Ovary (tissue), 9 donors: ENCODE measurements around the gene C6orf132. TPM values are rescaled to one million over a fixed set of nuclear protein-coding genes. Genes with fewer than 3 reads are reported as not detected.

Source experiments
- DNase-seq, 5 donors: peaks; one replicate each; pipeline ENCODE4 v3.0.0-alpha.2; 2019 to 2020
- H3K27ac ChIP-seq, 2 donors: fragments of 200-600 bp; one replicate each; pipeline versions ENCODE4 v1.5.1 to v1.8.0; 2019 to 2022
- H3K27me3 ChIP-seq: fragments of 200-600 bp; one replicate; pipeline ENCODE4 v1.8.0; 2022
- H3K36me3 ChIP-seq: fragments of 200-600 bp; sonication (generic); one replicate; pipeline ENCODE4 v1.5.1; 2019
- H3K4me1 ChIP-seq: one replicate; pipeline ENCODE4 v1.8.1; 2013; ENCODE audit warnings: mild to moderate bottlenecking, moderate library complexity; ENCODE audit not compliant: insufficient read depth
- H3K4me3 ChIP-seq: fragments of 200-600 bp; sonication (generic); one replicate; pipeline ENCODE4 v1.5.1; 2017
- H3K9me3 ChIP-seq, 2 donors: fragments of 200-600 bp in 1 of 2; sonication (generic) in 1 of 2; one replicate each; pipeline versions ENCODE4 v1.5.1 to v1.8.1; 2013 to 2019; ENCODE audit warnings: mild to moderate bottlenecking in 1 of 2, moderate library complexity in 1 of 2
- EP300 ChIP-seq: sonication (generic); formaldehyde crosslinking; IDR thresholded peaks from one replicate; pipeline ENCODE4 v1.6.1; 2017; ENCODE audit warnings: antibody characterized with exemption
- POLR2A ChIP-seq: fragments of 450-650 bp; IDR thresholded peaks from one replicate; pipeline ENCODE4 v1.6.1; 2017; ENCODE audit warnings: antibody characterized with exemption, mild to moderate bottlenecking, moderate library complexity
- WGBS, 3 donors: extraction: QIAGEN DNeasy Blood & Tissue Kit in 1 of 3; methylation state at CpG; one replicate each; pipeline versions ENCODE4 v1.1.5 to v1.1.7; 2013 to 2017; 5-methylcytosine and 5-hydroxymethylcytosine counted together
- intact Hi-C, 4 donors: fragments of 100-400 bp; cut with DNase I; formaldehyde crosslinking; loops; one replicate each; pipeline versions ENCODE4 v1.11.0 to v1.15.1; 2022 to 2023
- polyA plus RNA-seq, 2 donors: library from polyadenylated mRNA; stranded (reverse); fragments of 200-250 nt in 1 of 2; fragments of 350-450 nt in 1 of 2; fragmentation: Illumina TruSeq in 1 of 2; extraction: RNeasy Lipid Tissue Mini Kit (QIAGEN cat#74804) in 1 of 2; gene quantifications; one replicate each; pipeline ENCODE4 v1.2.3, GENCODE V29; 2013 to 2014
- total RNA-seq, 7 donors: library from RNA; depleted of rRNA in 2 of 7; stranded (reverse); fragments of >200 nt in 2 of 7; fragmentation: NEBNext Ultra II Directional in 3 of 7; extraction: Animal tissue kit (Norgen Biotek cat#: 25700) in 3 of 7; gene quantifications; one replicate each; pipeline versions ENCODE4 v1.1.0 to v1.2.4, GENCODE V29; 2016 to 2023
- TF ChIP-seq, protein P1 (sequence below), 3 donors: fragments of 450-650 bp in 2 of 3; fragments of 200-600 bp in 1 of 3; IDR thresholded peaks; one replicate each; pipeline versions ENCODE4 v1.5.1 to v1.8.0; 2016 to 2022; ENCODE audit warnings: antibody characterized with exemption in 3 of 3, mild to moderate bottlenecking in 1 of 3
- donor health status: DM: no; HTN: no; CAD: no; lungs with moderate emphysema.
- donor health status: DM: no; HTN: no; CAD: no.
- donor health status: Bipolar disorder and iron deficiency.
- donor health status: DM: yes; HTN: yes; CAD: no.
- donor health status: DM: no; HTN: no; CAD: no.
- donor health status: DM: yes; HTN: yes; CAD: no.

C6orf132 gene
- total and polyA plus RNA-seq, 9 donors: 0.05 to 14.1 (median 1.1) TPM

DNA sequence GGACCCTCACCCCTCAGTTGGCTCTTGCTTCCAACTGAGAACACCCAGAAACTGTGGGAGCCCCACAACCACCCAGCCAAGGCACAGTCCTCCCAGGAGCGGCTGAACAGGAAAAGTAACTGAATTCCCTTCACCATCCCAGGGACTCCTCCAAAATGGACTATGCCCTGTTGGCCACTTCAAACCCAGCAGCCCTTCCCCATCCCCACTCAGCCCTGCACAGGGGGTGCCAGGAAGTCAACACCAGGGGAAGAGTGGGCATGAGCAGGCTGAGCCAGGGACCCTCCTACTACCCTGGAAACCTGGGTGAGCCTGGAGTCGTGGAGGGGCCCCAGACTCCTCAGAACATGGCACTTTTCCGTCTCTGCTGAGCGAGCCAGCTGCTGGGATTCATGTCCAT is 42.1 kb upstream of the C6orf132 start:
- Histone ChIP-seq H3K4me3 (no peak overlapping the region), H3K36me3 (no peaks in the 10 kb centered on the region), H3K9me3 (no peaks in the 10 kb centered on the region), H3K27ac (no peak overlapping the region), H3K4me1 (no peaks in the 10 kb centered on the region), H3K27me3 (no peaks in the 10 kb centered on the region)
- intact Hi-C loops: loop anchor here in 1 of 4 donors (5.0 kb wide), 1 partner anchor 1283 kb away; no protein-coding TSS in a partner anchor
- no peak for TF ChIP-seq POLR2A
- no peak for TF ChIP-seq EP300
- TF ChIP-seq, protein P1, sequence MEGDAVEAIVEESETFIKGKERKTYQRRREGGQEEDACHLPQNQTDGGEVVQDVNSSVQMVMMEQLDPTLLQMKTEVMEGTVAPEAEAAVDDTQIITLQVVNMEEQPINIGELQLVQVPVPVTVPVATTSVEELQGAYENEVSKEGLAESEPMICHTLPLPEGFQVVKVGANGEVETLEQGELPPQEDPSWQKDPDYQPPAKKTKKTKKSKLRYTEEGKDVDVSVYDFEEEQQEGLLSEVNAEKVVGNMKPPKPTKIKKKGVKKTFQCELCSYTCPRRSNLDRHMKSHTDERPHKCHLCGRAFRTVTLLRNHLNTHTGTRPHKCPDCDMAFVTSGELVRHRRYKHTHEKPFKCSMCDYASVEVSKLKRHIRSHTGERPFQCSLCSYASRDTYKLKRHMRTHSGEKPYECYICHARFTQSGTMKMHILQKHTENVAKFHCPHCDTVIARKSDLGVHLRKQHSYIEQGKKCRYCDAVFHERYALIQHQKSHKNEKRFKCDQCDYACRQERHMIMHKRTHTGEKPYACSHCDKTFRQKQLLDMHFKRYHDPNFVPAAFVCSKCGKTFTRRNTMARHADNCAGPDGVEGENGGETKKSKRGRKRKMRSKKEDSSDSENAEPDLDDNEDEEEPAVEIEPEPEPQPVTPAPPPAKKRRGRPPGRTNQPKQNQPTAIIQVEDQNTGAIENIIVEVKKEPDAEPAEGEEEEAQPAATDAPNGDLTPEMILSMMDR (IDR thresholded peaks at IDR 0.05): no peak
- no peak for DNase-seq
- WGBS, 3 donors: 93 to 94% (median 93%) methylated on average over 4 of the region's 4 CpGs

DNA sequence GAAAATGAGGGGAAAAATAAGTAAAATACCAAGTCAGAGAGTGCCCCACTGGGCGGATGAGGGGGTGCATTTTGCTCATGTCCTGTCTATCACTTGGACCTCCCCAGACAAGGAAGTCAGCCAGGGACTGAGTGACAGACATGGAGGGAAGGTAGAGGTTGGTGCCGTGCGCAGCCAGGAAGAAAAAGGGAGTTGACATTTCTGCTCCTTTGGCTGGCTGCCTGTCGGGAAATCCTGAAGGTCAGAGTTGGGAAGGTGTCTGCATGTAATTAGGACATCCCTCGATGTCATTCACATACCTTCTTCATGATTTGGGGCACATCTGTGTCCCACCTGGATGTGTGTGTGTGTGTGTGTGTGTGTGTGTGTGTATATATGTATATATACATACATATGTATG is 39.7 kb upstream of the C6orf132 start:
- Histone ChIP-seq H3K27ac (no peak overlapping the region), H3K4me1 (no peaks in the 10 kb centered on the region), H3K36me3 (no peaks in the 10 kb centered on the region), H3K9me3 (no peaks in the 10 kb centered on the region), H3K27me3 (no peaks in the 10 kb centered on the region), H3K4me3 (no peak overlapping the region)
- no peak for DNase-seq
- intact Hi-C loops: loop anchor here in 1 of 4 donors (5.0 kb wide), 1 partner anchor 1285 kb away; no protein-coding TSS in a partner anchor
- TF ChIP-seq EP300: no peak
- TF ChIP-seq, protein P1 (IDR thresholded peaks at IDR 0.05): no peak
- TF ChIP-seq POLR2A: no peak
- WGBS, 3 donors: 48 to 63% (median 58%) methylated on average over 5 of the region's 5 CpGs

DNA sequence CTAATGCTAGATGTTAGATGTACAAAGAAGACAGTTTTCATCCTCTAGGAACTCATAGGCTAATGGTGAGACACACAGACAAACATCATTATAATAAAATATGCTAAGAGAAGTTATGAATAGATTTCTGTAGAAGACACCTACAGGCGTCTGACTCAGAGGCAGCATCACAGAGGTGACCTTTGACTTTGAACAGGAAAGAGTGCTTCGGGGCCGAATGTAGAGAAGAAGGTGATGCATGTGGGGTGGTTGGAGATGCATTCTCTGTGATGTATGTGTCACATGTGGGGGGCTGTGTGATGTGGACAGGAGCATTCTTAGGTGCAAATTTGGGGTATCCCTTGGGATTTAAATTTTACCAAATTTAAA is 37.5 kb upstream of the C6orf132 start:
- H3K36me3 ChIP-seq: no peaks in the 10 kb centered on the region
- intact Hi-C loops: loop anchor here in 1 of 4 donors (5.0 kb wide), 1 partner anchor 1287 kb away; no protein-coding TSS in a partner anchor
- no peaks in the 10 kb centered on the region for H3K4me1 ChIP-seq
- TF ChIP-seq, protein P1 (IDR thresholded peaks at IDR 0.05): no peak
- no peaks in the 10 kb centered on the region for H3K9me3 ChIP-seq
- WGBS, 3 donors: 74 to 82% (median 79%) methylated on average over 3 of the region's 3 CpGs
- no peak for DNase-seq
- no peak overlapping the region for H3K4me3 ChIP-seq
- H3K27ac ChIP-seq: no peak overlapping the region
- no peaks in the 10 kb centered on the region for H3K27me3 ChIP-seq

DNA sequence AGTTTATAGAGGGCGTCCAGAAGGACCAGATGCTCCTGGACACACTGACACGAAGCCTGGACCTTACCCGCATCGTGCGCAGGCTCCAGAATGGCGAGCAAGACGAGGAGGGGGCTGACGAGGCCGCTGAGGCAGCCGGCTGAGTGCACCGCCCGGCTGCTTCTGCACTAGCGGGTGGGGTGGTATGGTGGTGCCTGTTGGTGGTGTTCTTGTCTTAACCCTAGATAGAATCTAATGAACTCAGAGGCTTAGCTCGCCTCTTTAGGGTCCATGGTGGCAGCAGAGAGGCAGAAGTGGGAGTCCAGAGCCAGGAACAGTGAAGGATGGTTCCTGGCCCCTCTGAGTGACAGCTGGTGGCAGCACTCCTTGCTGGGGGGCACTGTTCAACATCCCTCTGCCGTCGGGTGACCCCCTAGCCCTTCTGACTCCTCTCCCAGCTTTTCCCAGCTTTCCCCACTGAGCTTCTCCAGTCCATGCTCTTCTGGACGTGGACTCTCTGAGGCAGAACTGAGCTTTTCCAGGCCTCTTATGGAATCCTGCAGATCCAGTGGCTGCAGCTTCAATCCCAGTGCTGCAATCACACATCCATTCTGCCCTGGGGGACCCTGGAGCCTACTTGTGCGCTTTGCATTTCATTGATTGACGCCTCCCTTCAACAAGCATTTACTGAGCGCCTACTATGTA is 37.0 kb upstream of the C6orf132 start:
- intact Hi-C loops: no loop called here
- Histone ChIP-seq H3K27me3 (no peaks in the 10 kb centered on the region), H3K9me3 (no peaks in the 10 kb centered on the region), H3K27ac (no peak overlapping the region), H3K4me1 (no peaks in the 10 kb centered on the region), H3K4me3 (no peak overlapping the region), H3K36me3 (no peaks in the 10 kb centered on the region)
- no peak for DNase-seq
- 88 to 92% (median 90%) methylated on average over 20 of the region's 20 CpGs for WGBS, 3 donors
- TF ChIP-seq POLR2A (no peak), EP300 (no peak)
- TF ChIP-seq, protein P1 (IDR thresholded peaks at IDR 0.05): no peak
